Osteocyte (in vitro differentiated cells): ENCODE measurements around the gene AP1AR. TPM values are rescaled to one million over a fixed set of nuclear protein-coding genes. Genes with fewer than 3 reads are reported as not detected.

Source experiments
- DNase-seq: peaks from one replicate; pipeline ENCODE4 v3.0.0; 2021; ENCODE audit warnings: mixed read lengths; ENCODE audit not compliant: unreplicated experiment; ENCODE audit errors: extremely low spot score
- H3K27ac Mint-ChIP-seq: one replicate; pipeline ENCODE4 v1.8.0; 2021; ENCODE audit warnings: mild to moderate bottlenecking, mixed read lengths; ENCODE audit not compliant: unreplicated experiment
- H3K27me3 Mint-ChIP-seq: one replicate; pipeline ENCODE4 v1.8.0; 2021; ENCODE audit warnings: mixed read lengths; ENCODE audit not compliant: unreplicated experiment
- H3K36me3 Mint-ChIP-seq: one replicate; pipeline ENCODE4 v1.8.0; 2021; ENCODE audit warnings: mixed read lengths; ENCODE audit not compliant: unreplicated experiment
- H3K4me1 Mint-ChIP-seq: one replicate; pipeline ENCODE4 v1.8.0; 2021; ENCODE audit warnings: mixed read lengths; ENCODE audit not compliant: unreplicated experiment
- H3K4me3 Mint-ChIP-seq: one replicate; pipeline ENCODE4 v1.8.0; 2021; ENCODE audit warnings: mild to moderate bottlenecking, moderate library complexity, mixed read lengths; ENCODE audit not compliant: unreplicated experiment
- H3K9me3 Mint-ChIP-seq: one replicate; pipeline ENCODE4 v1.8.0; 2021; ENCODE audit warnings: mixed read lengths; ENCODE audit not compliant: unreplicated experiment
- total RNA-seq: library from RNA; stranded (reverse); gene quantifications from 2 replicates; pipeline ENCODE4 v1.2.1, GENCODE V29; 2021
- TF ChIP-seq, protein P1 (sequence below): fragments of 200-600 bp; sonication (generic); IDR thresholded peaks from 2 replicates; pipeline ENCODE4 v1.5.0; 2021; ENCODE audit warnings: antibody characterized with exemption, mild to moderate bottlenecking, moderate library complexity

The AP1AR gene
- total RNA-seq, 1 donor from 2014 or later = 13.4 TPM

DNA sequence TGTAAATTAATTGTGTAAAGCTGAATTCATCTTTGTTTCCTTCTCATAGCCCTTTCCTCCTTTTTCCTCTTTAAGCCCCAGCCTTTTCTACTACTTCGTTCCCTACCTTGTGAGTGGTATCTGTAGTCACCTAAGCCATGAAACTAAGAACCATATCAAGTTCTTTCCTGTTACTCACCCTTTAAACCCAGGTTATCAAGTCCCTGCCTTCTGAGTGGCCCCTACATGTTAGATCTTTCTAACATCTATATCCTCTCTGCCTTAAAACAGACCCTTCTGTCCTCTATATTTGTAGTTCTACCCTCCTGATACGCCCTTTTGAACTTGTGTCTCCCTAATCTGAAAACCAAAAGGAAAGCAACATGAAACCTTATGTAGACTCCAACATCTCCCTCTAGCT, 7.2 kb downstream of the AP1AR start:
- Mint-ChIP-seq H3K27ac (no peak overlapping the region), H3K36me3 (peaks cover 6% of the 10 kb centered on the region), H3K4me3 (no peak overlapping the region), H3K27me3 (no peaks in the 10 kb centered on the region), H3K4me1 (peaks cover 7% of the 10 kb centered on the region), H3K9me3 (no peaks in the 10 kb centered on the region)
- DNase-seq = no peak
- TF ChIP-seq, protein P1, sequence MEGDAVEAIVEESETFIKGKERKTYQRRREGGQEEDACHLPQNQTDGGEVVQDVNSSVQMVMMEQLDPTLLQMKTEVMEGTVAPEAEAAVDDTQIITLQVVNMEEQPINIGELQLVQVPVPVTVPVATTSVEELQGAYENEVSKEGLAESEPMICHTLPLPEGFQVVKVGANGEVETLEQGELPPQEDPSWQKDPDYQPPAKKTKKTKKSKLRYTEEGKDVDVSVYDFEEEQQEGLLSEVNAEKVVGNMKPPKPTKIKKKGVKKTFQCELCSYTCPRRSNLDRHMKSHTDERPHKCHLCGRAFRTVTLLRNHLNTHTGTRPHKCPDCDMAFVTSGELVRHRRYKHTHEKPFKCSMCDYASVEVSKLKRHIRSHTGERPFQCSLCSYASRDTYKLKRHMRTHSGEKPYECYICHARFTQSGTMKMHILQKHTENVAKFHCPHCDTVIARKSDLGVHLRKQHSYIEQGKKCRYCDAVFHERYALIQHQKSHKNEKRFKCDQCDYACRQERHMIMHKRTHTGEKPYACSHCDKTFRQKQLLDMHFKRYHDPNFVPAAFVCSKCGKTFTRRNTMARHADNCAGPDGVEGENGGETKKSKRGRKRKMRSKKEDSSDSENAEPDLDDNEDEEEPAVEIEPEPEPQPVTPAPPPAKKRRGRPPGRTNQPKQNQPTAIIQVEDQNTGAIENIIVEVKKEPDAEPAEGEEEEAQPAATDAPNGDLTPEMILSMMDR = no peak

DNA sequence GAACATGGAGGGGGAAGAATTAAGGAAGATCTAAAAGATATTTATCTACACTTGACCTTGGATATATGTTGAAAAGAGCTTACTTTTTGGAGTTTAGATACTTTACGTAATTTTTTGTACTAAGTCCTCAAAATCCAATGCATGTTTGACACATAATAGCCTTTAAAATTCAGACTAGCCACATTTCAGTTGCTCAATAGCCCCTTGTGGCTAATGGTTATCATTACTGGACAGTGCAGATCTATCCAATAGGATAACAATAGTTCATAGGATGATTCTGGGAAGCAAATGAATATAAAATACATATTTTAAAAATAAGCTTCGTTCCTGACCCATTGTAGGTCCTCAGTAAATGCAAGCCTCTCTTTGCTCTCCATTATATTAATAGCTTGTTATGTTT, 13.8 kb downstream of the AP1AR start:
- TF ChIP-seq, protein P1 = no peak
- no peak overlapping the region for H3K27ac Mint-ChIP-seq
- H3K4me3 Mint-ChIP-seq = no peak overlapping the region
- no peaks in the 10 kb centered on the region for H3K9me3 Mint-ChIP-seq
- peaks cover 6% of the 10 kb centered on the region for H3K36me3 Mint-ChIP-seq
- DNase-seq = no peak
- no peaks in the 10 kb centered on the region for H3K4me1 Mint-ChIP-seq
- H3K27me3 Mint-ChIP-seq = no peaks in the 10 kb centered on the region

DNA sequence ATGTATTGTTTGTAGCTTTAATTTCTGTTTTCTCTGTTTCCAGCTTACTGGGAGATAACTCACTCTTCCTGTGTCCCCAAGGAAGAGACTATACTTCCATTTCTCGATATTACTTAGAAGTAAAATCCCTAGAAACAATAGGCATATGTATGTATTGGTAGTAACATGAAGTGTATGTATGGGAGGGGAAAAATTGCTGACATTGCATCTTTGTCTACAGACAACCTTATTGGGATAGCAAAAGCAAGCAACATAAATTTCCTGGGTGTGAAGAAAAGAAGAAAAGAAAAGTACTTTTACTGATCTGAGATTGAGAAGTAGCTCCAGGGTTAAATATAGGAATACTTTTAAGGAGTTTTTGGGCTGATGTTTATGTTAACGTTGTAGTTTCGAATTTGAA, 15.4 kb downstream of the AP1AR start:
- no peak for DNase-seq
- TF ChIP-seq, protein P1 = no peak
- H3K27ac Mint-ChIP-seq = no peak overlapping the region
- no peak overlapping the region for H3K4me3 Mint-ChIP-seq
- H3K9me3 Mint-ChIP-seq = no peaks in the 10 kb centered on the region
- H3K4me1 Mint-ChIP-seq = no peaks in the 10 kb centered on the region
- H3K36me3 Mint-ChIP-seq = peaks cover 4% of the 10 kb centered on the region
- H3K27me3 Mint-ChIP-seq = no peaks in the 10 kb centered on the region

DNA sequence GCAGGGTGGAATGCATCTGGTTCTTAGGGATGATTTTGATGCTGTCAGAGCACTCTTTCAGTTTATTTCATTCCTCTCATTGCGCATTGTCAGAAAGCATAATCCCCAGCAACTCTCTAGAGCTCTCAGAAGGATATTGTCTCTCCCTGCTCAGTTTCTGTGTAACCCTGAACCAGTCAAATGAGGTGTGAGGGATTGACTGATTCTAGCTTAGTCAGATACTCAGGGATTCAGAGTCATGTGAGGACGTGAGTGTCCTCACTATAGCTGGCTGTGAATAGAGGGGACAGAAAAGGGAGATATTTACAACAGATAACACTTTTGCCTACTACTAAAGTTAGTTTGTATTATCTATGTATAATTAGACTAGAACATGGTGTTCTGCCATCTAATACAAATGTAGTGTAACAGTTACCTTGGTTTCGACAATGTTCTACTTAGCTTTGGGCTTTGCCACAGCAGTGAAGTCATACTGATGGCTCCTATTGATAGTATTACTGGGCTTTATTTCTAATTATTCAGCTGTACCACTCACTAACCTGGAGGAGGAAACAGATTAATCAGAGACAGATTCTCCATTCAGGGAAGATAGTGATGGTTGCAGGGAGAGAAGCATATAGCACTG, 19.5 kb downstream of the AP1AR start:
- TF ChIP-seq, protein P1 = no peak
- no peak overlapping the region for H3K4me3 Mint-ChIP-seq
- no peaks in the 10 kb centered on the region for H3K9me3 Mint-ChIP-seq
- H3K4me1 Mint-ChIP-seq = peaks cover 5% of the 10 kb centered on the region
- no peak for DNase-seq
- H3K36me3 Mint-ChIP-seq = peaks cover 10% of the 10 kb centered on the region
- no peak overlapping the region for H3K27ac Mint-ChIP-seq
- H3K27me3 Mint-ChIP-seq = no peaks in the 10 kb centered on the region

DNA sequence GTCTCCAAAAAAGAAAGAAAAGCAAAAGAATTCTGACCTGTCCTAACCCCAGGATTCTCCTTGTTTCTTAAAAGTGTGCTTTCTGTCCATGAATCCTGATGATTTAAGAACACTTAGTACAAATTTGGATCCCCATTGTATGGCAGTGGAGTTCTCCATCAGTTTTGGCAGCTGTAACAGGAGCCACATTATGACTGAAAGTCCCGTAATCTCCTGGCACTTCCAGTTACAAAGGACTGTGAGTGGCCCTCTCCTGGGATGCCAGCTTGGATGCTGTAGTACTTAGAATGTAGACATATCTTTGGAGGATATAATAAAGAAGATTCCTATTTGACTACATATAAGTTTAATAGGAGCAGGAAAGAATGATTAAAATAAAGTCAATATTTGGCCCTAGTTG, 20.6 kb downstream of the AP1AR start:
- DNase-seq = no peak
- H3K27ac Mint-ChIP-seq = no peak overlapping the region
- TF ChIP-seq, protein P1 = no peak
- peaks cover 5% of the 10 kb centered on the region for H3K4me1 Mint-ChIP-seq
- no peaks in the 10 kb centered on the region for H3K27me3 Mint-ChIP-seq
- peaks cover 10% of the 10 kb centered on the region for H3K36me3 Mint-ChIP-seq
- no peak overlapping the region for H3K4me3 Mint-ChIP-seq
- H3K9me3 Mint-ChIP-seq = no peaks in the 10 kb centered on the region
